ENCODE data around the gene OBSCN. TPM values are rescaled to one million over a fixed set of nuclear protein-coding genes. Genes with fewer than 3 reads are reported as not detected.

OBSCN gene
- total RNA-seq, 1 donor from 2014 or later: 17.5 TPM

DNA sequence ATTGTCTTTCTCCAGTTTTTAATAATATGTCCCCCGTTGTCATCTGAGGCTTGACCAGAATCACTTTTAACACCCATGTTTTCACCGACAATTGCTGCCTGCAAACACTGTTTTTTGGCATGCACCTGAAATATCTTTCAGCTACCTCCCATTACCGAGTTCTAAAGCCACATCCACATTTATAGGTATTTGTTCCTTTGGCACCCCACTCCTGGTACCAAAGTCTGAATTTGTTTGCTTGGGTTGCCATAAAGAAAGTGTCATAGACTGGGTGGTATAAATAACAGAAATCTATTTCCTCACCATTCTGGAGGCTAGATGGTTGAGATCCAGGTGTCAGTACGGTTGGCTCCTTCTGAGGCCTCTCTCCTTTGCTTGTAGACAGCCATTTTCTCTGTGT is 94.2 kb downstream of the OBSCN start:
- peaks cover 64% of the 10 kb centered on the region for H3K9me3 Mint-ChIP-seq (ENCODE audit: unreplicated experiment)
- Histone ChIP-seq H3K27ac (ENCODE audit: low read depth, low read length) (no peak overlapping the region), H3K9me3 (ENCODE audit: insufficient read depth, low read depth, low read length) (peaks cover 30% of the 10 kb centered on the region), H4K20me1 (ENCODE audit: insufficient read depth, low read length) (no peaks in the 10 kb centered on the region), H3K79me2 (ENCODE audit: insufficient read depth, low read length) (no peaks in the 10 kb centered on the region), H3K27me3 (ENCODE audit: insufficient read depth, low read length) (no peaks in the 10 kb centered on the region), H3K4me2 (ENCODE audit: low read length) (no peak overlapping the region), H3K4me3 (ENCODE audit: insufficient read depth, low read depth, low read length) (no peak overlapping the region), H2AFZ (ENCODE audit: low read depth, low read length) (no peak overlapping the region), H3K4me1 (ENCODE audit: insufficient read depth, low read length) (no peaks in the 10 kb centered on the region), H3K9ac (ENCODE audit: low read length) (no peak overlapping the region), H3K36me3 (ENCODE audit: insufficient read depth, low read length) (no peaks in the 10 kb centered on the region)
- H3K4me1 Mint-ChIP-seq (ENCODE audit: low read depth, unreplicated experiment): no peaks in the 10 kb centered on the region
- no peak for TF ChIP-seq EZH2 (IDR thresholded peaks at IDR 0.05; ENCODE audit: insufficient read depth, low read length)
- TF ChIP-seq, protein P1, sequence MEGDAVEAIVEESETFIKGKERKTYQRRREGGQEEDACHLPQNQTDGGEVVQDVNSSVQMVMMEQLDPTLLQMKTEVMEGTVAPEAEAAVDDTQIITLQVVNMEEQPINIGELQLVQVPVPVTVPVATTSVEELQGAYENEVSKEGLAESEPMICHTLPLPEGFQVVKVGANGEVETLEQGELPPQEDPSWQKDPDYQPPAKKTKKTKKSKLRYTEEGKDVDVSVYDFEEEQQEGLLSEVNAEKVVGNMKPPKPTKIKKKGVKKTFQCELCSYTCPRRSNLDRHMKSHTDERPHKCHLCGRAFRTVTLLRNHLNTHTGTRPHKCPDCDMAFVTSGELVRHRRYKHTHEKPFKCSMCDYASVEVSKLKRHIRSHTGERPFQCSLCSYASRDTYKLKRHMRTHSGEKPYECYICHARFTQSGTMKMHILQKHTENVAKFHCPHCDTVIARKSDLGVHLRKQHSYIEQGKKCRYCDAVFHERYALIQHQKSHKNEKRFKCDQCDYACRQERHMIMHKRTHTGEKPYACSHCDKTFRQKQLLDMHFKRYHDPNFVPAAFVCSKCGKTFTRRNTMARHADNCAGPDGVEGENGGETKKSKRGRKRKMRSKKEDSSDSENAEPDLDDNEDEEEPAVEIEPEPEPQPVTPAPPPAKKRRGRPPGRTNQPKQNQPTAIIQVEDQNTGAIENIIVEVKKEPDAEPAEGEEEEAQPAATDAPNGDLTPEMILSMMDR (IDR thresholded peaks at IDR 0.05; ENCODE audit: insufficient read depth, low read depth, low read length): no peak
- H3K27me3 Mint-ChIP-seq (ENCODE audit: low read depth, unreplicated experiment): no peaks in the 10 kb centered on the region
- no peak overlapping the region for H3K27ac Mint-ChIP-seq (ENCODE audit: unreplicated experiment)
- H3K4me3 Mint-ChIP-seq (ENCODE audit: unreplicated experiment): no peak overlapping the region
- FAIRE-seq (no peak), DNase-seq (ENCODE audit: low read depth) (no peak)
- peaks cover 72% of the 10 kb centered on the region for H3K36me3 Mint-ChIP-seq (ENCODE audit: low read depth, unreplicated experiment)

DNA sequence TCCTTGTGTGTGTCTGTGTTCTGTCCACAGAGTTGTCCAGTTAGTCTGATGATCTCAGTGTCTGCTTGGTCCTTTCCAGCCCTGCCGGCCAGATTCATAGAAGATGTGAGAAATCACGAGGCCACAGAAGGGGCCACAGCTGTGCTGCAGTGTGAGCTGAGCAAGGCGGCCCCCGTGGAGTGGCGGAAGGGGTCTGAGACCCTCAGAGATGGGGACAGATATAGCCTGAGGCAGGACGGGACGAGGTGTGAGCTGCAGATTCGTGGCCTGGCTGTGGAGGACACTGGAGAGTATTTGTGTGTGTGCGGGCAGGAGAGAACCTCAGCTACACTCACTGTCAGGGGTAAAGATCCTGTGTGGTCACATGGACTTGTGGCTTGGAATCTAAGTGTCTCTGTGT is 95.8 kb downstream of the OBSCN start:
- H3K4me3 Mint-ChIP-seq (ENCODE audit: unreplicated experiment): no peak overlapping the region
- no peak for FAIRE-seq

GRCh38 chr1:228304225-228304624 is 96.4 kb downstream of the OBSCN start:
- H4K20me1 ChIP-seq (ENCODE audit: insufficient read depth, low read length): no peaks in the 10 kb centered on the region
- DNase-seq (ENCODE audit: low read depth): no peak
- H2AFZ ChIP-seq (ENCODE audit: low read depth, low read length): no peak overlapping the region
- no peak overlapping the region for H3K9ac ChIP-seq (ENCODE audit: low read length)
- no peak overlapping the region for H3K27ac Mint-ChIP-seq (ENCODE audit: unreplicated experiment)
- H3K9me3 Mint-ChIP-seq (ENCODE audit: unreplicated experiment): peaks cover 51% of the 10 kb centered on the region
- peaks cover 56% of the 10 kb centered on the region for H3K36me3 Mint-ChIP-seq (ENCODE audit: low read depth, unreplicated experiment)
- H3K9me3 ChIP-seq (ENCODE audit: insufficient read depth, low read depth, low read length): peaks cover 21% of the 10 kb centered on the region
- H3K4me3 Mint-ChIP-seq (ENCODE audit: unreplicated experiment): no peak overlapping the region
- no peaks in the 10 kb centered on the region for H3K36me3 ChIP-seq (ENCODE audit: insufficient read depth, low read length)
- no peaks in the 10 kb centered on the region for H3K4me1 Mint-ChIP-seq (ENCODE audit: low read depth, unreplicated experiment)
- no peak overlapping the region for H3K4me3 ChIP-seq (ENCODE audit: insufficient read depth, low read depth, low read length)
- no peak for FAIRE-seq
- TF ChIP-seq, protein P1 (IDR thresholded peaks at IDR 0.05; ENCODE audit: insufficient read depth, low read depth, low read length): no peak
- TF ChIP-seq EZH2 (IDR thresholded peaks at IDR 0.05; ENCODE audit: insufficient read depth, low read length): no peak
- peaks cover 6% of the 10 kb centered on the region for H3K27me3 Mint-ChIP-seq (ENCODE audit: low read depth, unreplicated experiment)
- H3K4me1 ChIP-seq (ENCODE audit: insufficient read depth, low read length): no peaks in the 10 kb centered on the region
- no peaks in the 10 kb centered on the region for H3K79me2 ChIP-seq (ENCODE audit: insufficient read depth, low read length)
- H3K27ac ChIP-seq (ENCODE audit: low read depth, low read length): no peak overlapping the region
- no peaks in the 10 kb centered on the region for H3K27me3 ChIP-seq (ENCODE audit: insufficient read depth, low read length)
- no peak overlapping the region for H3K4me2 ChIP-seq (ENCODE audit: low read length)

More for the DNA sequence above, 95.8 kb downstream of the OBSCN start:
- Mint-ChIP-seq H3K27ac (ENCODE audit: unreplicated experiment) (no peak overlapping the region), H3K4me1 (ENCODE audit: low read depth, unreplicated experiment) (no peaks in the 10 kb centered on the region), H3K36me3 (ENCODE audit: low read depth, unreplicated experiment) (peaks cover 62% of the 10 kb centered on the region), H3K27me3 (ENCODE audit: low read depth, unreplicated experiment) (peaks cover 6% of the 10 kb centered on the region), H3K9me3 (ENCODE audit: unreplicated experiment) (peaks cover 55% of the 10 kb centered on the region)
- Histone ChIP-seq H3K27ac (ENCODE audit: low read depth, low read length) (no peak overlapping the region), H3K4me3 (ENCODE audit: insufficient read depth, low read depth, low read length) (no peak overlapping the region), H3K4me2 (ENCODE audit: low read length) (no peak overlapping the region), H3K27me3 (ENCODE audit: insufficient read depth, low read length) (no peaks in the 10 kb centered on the region), H4K20me1 (ENCODE audit: insufficient read depth, low read length) (no peaks in the 10 kb centered on the region), H2AFZ (ENCODE audit: low read depth, low read length) (no peak overlapping the region), H3K9me3 (ENCODE audit: insufficient read depth, low read depth, low read length) (peaks cover 21% of the 10 kb centered on the region), H3K9ac (ENCODE audit: low read length) (no peak overlapping the region), H3K4me1 (ENCODE audit: insufficient read depth, low read length) (no peaks in the 10 kb centered on the region), H3K79me2 (ENCODE audit: insufficient read depth, low read length) (no peaks in the 10 kb centered on the region), H3K36me3 (ENCODE audit: insufficient read depth, low read length) (no peaks in the 10 kb centered on the region)
- TF ChIP-seq, protein P1 (IDR thresholded peaks at IDR 0.05; ENCODE audit: insufficient read depth, low read depth, low read length): no peak
- TF ChIP-seq EZH2 (IDR thresholded peaks at IDR 0.05; ENCODE audit: insufficient read depth, low read length): no peak
- DNase-seq (ENCODE audit: low read depth): no peak
